ENCODE data around the gene GJA1. TPM values are rescaled to one million over a fixed set of nuclear protein-coding genes. Genes with fewer than 3 reads are reported as not detected.

GJA1 gene
- polyA plus RNA-seq, 3 donors: 61.8 to 76.3 (median 63.3) TPM

DNA sequence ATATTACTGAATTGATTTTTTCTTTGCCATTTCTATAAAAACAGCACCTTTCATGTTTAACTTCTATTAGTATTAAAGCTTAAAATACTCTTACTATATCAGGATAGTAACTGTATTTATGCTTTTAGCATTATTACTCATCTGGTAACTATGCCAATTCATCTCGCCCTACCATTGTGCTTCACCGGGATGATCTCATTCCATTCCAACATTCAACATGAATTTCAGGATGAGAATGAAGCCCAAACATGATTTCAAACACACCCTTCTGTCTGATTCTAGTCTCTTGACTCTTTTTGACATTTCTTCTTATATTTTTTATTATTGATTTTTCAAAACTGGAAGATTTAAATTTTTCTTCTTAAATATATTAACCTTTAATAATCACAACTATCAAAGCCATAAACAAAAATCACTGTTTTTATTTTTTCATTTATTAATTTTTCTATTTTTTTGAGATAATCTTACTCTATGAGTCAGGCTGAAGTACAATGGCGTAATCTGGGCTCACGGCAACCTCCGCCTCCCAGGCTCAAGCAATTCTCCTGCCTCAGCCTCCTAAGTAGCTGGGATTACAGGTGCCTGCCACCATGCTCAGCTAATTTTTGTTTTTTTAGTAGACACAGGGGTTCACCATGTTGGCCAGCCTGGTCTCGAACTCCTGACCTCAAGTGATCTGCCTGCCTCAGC lies 46.7 kb downstream of the GJA1 start:
- no peak for DNase-seq (ENCODE audit: low read depth in 3 of 3, low spot score in 2 of 3)

DNA sequence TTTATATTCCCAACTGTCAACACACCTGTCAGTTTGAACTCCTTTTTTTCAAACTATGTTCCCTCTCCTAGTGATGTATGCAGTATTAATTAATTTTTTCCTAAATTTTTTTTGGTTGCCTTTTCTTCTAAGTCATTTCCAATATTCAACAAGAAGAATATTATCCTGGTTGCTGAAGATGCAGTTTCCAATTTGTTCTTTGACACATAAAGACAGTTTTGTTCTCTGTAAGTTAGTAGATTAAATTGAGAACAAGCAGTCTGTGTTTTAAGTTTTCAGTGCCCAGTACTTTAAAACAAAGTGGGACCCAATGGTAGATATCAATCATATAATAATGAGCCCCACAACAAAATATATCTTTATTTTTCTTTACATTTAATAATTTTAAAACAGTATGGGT lies 47.3 kb downstream of the GJA1 start:
- DNase-seq (ENCODE audit: low read depth in 3 of 3, low spot score in 2 of 3): no peak

DNA sequence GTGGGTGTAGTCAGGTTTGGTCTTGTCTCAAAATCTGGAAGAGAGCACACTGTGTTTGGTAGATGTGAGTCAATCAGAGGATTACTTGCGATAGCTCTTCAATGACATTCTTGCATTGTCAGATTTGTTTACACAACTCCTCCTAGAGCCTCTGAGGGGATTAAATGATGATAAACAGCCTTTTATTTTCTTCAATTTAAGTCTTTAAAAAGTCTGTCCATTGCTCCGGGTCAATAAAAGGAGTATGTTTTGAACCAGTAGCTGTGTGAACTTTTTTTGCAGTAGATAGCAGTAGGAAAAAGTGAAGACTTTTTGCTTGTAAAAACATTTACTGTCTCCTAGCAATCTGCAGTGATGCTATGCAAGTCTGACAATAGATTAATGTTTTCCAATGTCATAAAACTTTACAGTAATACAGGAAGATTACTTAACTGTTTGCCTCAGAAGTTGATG lies 49.9 kb downstream of the GJA1 start:
- no peak for DNase-seq (ENCODE audit: low read depth in 3 of 3, low spot score in 2 of 3)

DNA sequence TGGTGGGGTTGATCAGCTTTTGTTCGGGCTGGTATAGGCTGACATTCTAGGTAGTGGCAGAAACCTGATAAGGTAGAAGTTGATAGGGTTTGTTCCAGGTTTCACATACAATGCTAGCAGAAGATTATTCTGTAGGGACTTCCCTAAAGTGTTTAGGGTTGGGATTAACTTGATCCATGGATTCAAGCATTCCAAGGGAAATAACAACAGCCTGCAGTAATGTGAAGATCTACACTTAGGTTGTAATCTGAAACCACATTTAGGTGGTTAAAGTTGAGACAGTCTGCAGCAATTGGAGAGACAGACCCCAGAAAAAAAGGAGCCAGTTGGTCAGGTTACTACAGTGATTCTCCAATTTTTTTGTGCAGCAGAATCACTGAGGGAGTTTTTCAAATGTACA lies 56.1 kb downstream of the GJA1 start:
- no peak for DNase-seq (ENCODE audit: low read depth in 3 of 3, low spot score in 2 of 3)

DNA sequence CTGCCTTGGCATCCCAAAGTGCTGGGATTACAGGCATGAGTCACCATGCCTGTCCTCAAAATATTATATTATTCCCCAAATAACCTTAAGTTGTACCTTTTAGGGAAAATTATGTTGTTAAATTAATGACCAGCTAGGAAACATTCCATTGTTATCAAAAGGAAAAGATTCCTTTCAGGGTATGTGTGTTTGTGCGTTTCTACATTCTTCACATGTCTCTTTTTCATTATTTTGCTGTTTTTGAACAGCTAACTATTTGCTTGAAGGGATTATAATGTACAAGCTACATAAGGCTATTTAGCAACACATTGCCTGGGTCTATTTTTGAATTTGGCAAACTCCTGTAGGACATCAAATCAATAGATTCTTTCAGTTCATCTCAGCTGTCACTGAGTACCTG lies 57.1 kb downstream of the GJA1 start:
- DNase-seq (ENCODE audit: low read depth in 3 of 3, low spot score in 2 of 3): no peak

DNA sequence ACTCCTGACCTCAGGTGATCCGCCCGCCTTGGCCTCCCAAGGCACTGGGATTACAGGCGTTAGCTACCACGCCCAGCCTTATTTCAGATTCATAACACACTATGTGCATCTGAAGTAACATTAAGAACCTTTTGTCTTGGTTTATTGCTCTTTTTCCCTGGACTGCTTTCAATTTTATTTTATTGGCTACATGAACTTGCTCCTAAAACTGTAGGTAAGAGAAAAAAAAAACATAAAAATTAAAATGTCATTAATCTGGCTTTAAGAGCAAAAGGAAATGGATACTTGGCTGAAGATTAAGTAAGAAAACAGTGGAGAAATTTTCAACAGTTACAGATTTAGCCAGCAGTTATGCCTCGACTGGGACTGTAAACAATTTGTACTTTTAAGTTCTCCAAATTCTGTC lies 62.5 kb downstream of the GJA1 start:
- no peak for DNase-seq (ENCODE audit: low read depth in 3 of 3, low spot score in 2 of 3)

DNA sequence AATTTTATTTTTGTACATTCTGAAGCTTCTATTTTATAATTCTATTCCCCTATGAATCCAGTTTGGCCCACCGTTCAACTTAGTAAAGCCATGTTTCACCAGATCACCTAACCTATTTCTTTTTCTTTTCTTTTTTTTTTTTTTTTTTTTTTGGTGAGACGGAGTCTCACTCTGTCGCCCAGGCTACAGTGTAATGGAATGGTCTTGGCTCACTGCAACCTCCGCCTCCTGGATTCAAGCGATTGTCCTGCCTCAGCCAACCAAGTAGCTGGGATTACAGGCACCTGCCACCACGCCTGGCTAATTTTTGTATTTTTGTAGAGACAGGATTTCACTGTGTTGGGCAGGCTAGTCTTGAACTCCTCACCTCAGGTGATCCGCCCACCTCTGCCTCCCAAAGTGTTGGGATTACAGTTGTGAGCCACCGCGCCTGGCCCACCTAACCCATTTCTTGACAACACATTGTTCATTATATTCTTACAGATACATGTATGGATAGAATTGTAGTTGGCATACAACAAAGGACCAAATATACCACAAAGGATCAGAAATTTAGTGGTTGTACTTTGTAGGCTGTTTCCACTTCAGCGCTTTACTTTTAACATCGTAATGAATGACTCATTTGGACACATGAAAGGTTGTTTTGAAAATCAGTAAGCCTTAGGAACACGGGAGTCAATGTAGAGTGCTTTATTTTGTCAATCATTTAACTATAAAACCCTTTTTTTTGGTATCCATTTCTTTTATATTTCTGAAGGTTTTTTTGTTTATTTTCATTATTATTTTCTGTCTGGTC lies 63.2 kb downstream of the GJA1 start:
- no peak for DNase-seq (ENCODE audit: low read depth in 3 of 3, low spot score in 2 of 3)

Other genes starting within 250 kb of the GJA1 start
- gene TBC1D32, start 101.2 kb upstream of the GJA1 start, polyA plus RNA-seq (ENCODE audit: insufficient read length in 3 of 3): 10 to 100 TPM; 14.3 to 15.7 (median 14.8) TPM